Stomach (tissue), 4 donors: ENCODE data around the gene HSPB7.

Experiments
- CTCF ChIP-seq, 7 experiments: fragments of 450-650 bp in 4 of 7; fragments of 200-600 bp in 3 of 7; sonication (generic) in 3 of 7; IDR thresholded peaks; one replicate each; pipeline ENCODE4 v1.5.1; 2016 to 2019; ENCODE audit warnings: antibody characterized with exemption in 7 of 7, control low read depth in 2 of 7, mild to moderate bottlenecking in 1 of 7
- POLR2A ChIP-seq, 4 donors: fragments of 450-650 bp; IDR thresholded peaks; one replicate each; pipeline ENCODE4 v1.6.1; 2016; ENCODE audit warnings: antibody characterized with exemption in 4 of 4, control low read depth in 2 of 4, mild to moderate bottlenecking in 1 of 4, moderate library complexity in 1 of 4
- POLR2AphosphoS5 ChIP-seq, 3 donors: sonication (generic); formaldehyde crosslinking; IDR thresholded peaks; one replicate each; pipeline ENCODE4 v1.6.1; 2016; ENCODE audit warnings: antibody characterized with exemption in 3 of 3

DNA sequence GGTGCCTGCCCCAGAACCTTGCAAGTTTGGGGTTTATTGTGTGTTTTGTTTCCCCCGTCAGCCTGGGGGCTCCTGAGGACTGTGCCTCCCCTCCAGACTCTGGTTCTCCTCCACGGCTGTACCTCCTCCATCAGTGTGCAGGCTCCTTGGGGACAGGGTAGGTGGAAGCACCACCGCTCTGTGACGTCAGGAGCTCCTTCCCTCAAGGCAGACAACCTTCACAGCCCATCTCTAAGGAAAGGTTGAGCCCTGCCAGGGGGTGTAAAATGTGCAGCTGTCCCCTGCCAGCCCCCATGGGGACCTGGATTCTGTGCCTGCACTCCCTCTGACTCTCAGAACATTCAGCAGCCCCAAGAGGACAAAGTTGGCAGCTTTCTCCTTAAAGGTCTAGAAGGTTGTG lies 465 bp upstream of the HSPB7 start:
- TF ChIP-seq CTCF (IDR thresholded peaks at IDR 0.05) (no peak), POLR2A (IDR thresholded peaks at IDR 0.05) (no peak), POLR2AphosphoS5 (IDR thresholded peaks at IDR 0.05) (no peak)
